Tibial artery (tissue), 4 donors: ENCODE results near the gene ECE2.

Experiments
- DNase-seq, 2 donors: peaks; one replicate each; pipeline ENCODE4 v3.0.0-alpha.2; 2019
- H3K27ac ChIP-seq, 2 donors: fragments of 200-600 bp; sonication (generic) in 1 of 2; 1 replicate in 1 of 2; 2 replicates in 1 of 2; pipeline ENCODE4 v1.5.1; 2018 to 2019; ENCODE audit warnings: mild to moderate bottlenecking in 1 of 2
- H3K27me3 ChIP-seq, 2 donors: fragments of 200-600 bp; sonication (generic) in 1 of 2; one replicate each; pipeline versions ENCODE4 v1.5.1 to v1.6.0; 2016 to 2019
- H3K36me3 ChIP-seq, 3 donors: fragments of 200-600 bp; sonication (generic) in 2 of 3; one replicate each; pipeline ENCODE4 v1.5.1; 2016 to 2019; ENCODE audit warnings: mild to moderate bottlenecking in 2 of 3
- H3K4me1 ChIP-seq, 4 donors: fragments of 200-600 bp; sonication (generic) in 2 of 4; 1 replicate in 3 of 4; 2 replicates in 1 of 4; pipeline ENCODE4 v1.5.1; 2016 to 2019
- H3K4me3 ChIP-seq, 2 donors: fragments of 200-600 bp; sonication (generic) in 1 of 2; 1 replicate in 1 of 2; 2 replicates in 1 of 2; pipeline ENCODE4 v1.5.1; 2018 to 2019; ENCODE audit warnings: mild to moderate bottlenecking in 2 of 2
- H3K9me3 ChIP-seq, 3 donors: fragments of 200-600 bp; sonication (generic) in 1 of 3; one replicate each; pipeline ENCODE4 v1.5.1; 2016 to 2019
- intact Hi-C: fragments of 100-400 bp; cut with DNase I; formaldehyde crosslinking; loops from one replicate; pipeline ENCODE4 v1.15.0; 2023; ENCODE audit warnings: low total_unique reads
- TF ChIP-seq, protein P1 (sequence below), 2 experiments: fragments of 200-600 bp in 1 of 2; fragments of 450-650 bp in 1 of 2; IDR thresholded peaks; one replicate each; pipeline ENCODE4 v1.5.1; 2017 to 2019; ENCODE audit warnings: antibody characterized with exemption in 2 of 2, mild to moderate bottlenecking in 1 of 2, moderate library complexity in 1 of 2

ECE2 gene

DNA sequence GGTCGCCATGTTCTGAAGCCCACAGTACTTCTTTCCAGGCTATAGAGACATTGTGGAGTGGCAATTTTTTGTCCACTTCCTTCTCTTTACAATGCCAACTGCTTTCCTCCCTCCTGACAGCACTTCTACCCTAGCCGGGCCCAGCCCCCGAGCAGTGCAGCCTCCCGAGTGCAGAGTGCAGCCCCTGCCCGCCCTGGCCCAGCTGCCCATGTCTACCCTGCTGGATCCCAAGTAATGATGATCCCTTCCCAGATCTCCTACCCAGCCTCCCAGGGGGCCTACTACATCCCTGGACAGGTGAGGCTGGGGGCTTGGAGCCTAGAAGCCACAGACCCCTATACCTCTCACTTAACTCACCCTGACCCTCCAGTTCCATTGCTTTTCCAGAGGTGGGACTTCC is 41.4 kb downstream of the ECE2 start:
- H3K36me3 ChIP-seq = peaks cover 19 to 42% (median 27%) of the 10 kb centered on the region in 3 donors
- H3K4me1 ChIP-seq = peaks cover 9 to 72% (median 54%) of the 10 kb centered on the region in 4 donors
- TF ChIP-seq, protein P1, sequence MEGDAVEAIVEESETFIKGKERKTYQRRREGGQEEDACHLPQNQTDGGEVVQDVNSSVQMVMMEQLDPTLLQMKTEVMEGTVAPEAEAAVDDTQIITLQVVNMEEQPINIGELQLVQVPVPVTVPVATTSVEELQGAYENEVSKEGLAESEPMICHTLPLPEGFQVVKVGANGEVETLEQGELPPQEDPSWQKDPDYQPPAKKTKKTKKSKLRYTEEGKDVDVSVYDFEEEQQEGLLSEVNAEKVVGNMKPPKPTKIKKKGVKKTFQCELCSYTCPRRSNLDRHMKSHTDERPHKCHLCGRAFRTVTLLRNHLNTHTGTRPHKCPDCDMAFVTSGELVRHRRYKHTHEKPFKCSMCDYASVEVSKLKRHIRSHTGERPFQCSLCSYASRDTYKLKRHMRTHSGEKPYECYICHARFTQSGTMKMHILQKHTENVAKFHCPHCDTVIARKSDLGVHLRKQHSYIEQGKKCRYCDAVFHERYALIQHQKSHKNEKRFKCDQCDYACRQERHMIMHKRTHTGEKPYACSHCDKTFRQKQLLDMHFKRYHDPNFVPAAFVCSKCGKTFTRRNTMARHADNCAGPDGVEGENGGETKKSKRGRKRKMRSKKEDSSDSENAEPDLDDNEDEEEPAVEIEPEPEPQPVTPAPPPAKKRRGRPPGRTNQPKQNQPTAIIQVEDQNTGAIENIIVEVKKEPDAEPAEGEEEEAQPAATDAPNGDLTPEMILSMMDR (IDR thresholded peaks at IDR 0.05) = no peak
- H3K4me3 ChIP-seq = peak overlapping the region; percentile 76 to 77
- DNase-seq = no peak
- H3K9me3 ChIP-seq = no peaks in the 10 kb centered on the region
- intact Hi-C loops = no loop called here
- no peaks in the 10 kb centered on the region for H3K27me3 ChIP-seq
- peak overlapping the region; percentile 94 to 97 for H3K27ac ChIP-seq

DNA sequence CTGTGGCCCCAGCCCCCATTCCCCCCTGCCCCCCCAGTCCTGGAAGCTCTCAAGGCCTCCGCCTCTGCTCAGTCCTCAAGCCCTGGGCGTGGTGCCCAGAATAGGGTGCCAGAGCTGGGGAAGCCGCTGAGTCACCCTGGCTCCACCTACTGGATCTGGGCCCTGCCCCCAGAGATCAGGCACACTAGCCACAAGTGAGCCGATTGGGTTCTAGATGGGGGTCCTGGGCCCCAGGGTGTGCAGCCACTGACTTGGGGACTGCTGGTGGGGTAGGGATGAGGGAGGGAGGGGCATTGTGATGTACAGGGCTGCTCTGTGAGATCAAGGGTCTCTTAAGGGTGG is 44.3 kb downstream of the ECE2 start:
- H3K9me3 ChIP-seq = no peaks in the 10 kb centered on the region
- H3K4me1 ChIP-seq = peaks cover 9 to 68% (median 51%) of the 10 kb centered on the region in 4 donors
- H3K27me3 ChIP-seq = no peaks in the 10 kb centered on the region
- peak overlapping the region; percentile 86 to 97 for H3K27ac ChIP-seq
- H3K4me3 ChIP-seq = peak overlapping the region; percentile 19 to 46
- intact Hi-C loops = no loop called here
- DNase-seq = peak; percentile 98 to 99
- TF ChIP-seq, protein P1 (IDR thresholded peaks at IDR 0.05) = no peak
- H3K36me3 ChIP-seq = peaks cover 48 to 71% (median 56%) of the 10 kb centered on the region in 3 donors

DNA sequence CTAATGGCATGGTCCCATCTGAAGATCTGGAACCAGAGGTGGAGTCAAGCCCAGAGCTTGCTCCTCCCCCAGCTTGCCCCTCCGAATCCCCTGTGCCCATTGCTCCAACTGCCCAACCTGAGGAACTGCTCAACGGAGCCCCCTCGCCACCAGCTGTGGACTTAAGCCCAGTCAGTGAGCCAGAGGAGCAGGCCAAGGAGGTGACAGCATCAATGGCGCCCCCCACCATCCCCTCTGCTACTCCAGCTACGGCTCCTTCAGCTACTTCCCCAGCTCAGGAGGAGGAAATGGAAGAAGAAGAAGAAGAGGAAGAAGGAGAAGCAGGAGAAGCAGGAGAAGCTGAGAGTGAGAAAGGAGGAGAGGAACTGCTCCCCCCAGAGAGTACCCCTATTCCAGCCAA is 45.8 kb downstream of the ECE2 start:
- Histone ChIP-seq H3K9me3 (no peaks in the 10 kb centered on the region), H3K27ac (peak overlapping the region in 1 of 2 donors; percentile 97), H3K27me3 (no peaks in the 10 kb centered on the region), H3K4me1 (peaks cover 9 to 57% (median 41%) of the 10 kb centered on the region in 4 donors), H3K36me3 (peaks cover 64 to 86% (median 72%) of the 10 kb centered on the region in 3 donors), H3K4me3 (no peak overlapping the region)
- TF ChIP-seq, protein P1 (IDR thresholded peaks at IDR 0.05) = no peak
- no peak for DNase-seq
- intact Hi-C loops = no loop called here

DNA sequence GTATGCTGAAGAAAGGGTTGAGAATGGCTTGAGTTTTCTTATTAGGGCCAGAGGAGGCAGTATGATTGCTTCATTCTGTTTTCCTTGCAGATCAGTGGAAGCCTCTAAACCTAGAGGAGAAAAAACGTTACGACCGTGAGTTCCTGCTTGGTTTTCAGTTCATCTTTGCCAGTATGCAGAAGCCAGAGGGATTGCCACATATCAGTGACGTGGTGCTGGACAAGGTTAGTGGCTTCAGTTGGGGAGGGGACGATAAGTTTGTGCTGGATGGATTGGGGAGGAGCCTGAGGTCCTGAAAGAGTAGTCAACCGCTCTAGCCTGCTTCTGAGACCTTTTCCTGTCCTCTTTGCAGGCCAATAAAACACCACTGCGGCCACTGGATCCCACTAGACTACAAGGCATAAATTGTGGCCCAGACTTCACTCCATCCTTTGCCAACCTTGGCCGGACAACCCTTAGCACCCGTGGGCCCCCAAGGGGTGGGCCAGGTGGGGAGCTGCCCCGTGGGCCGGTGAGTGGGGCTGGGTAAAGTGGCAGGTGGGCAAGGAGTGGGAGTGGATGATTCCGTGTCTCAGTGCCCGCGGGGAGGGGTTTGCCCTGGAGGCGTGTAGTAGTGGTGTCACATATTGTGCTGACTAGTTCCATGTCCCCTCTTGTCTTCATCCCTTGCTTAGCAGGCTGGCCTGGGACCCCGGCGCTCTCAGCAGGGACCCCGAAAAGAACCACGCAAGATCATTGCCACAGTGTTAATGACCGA is 47.1 kb downstream of the ECE2 start:
- H3K4me1 ChIP-seq = peaks cover 9 to 44% (median 28%) of the 10 kb centered on the region in 4 donors
- H3K4me3 ChIP-seq = no peak overlapping the region
- TF ChIP-seq, protein P1 (IDR thresholded peaks at IDR 0.05) = no peak
- H3K9me3 ChIP-seq = no peaks in the 10 kb centered on the region
- DNase-seq = peak; percentile 85
- H3K27ac ChIP-seq = peak overlapping the region; percentile 46 to 97
- no peaks in the 10 kb centered on the region for H3K27me3 ChIP-seq
- intact Hi-C loops = no loop called here
- H3K36me3 ChIP-seq = peaks cover 76 to 86% (median 76%) of the 10 kb centered on the region in 3 donors

DNA sequence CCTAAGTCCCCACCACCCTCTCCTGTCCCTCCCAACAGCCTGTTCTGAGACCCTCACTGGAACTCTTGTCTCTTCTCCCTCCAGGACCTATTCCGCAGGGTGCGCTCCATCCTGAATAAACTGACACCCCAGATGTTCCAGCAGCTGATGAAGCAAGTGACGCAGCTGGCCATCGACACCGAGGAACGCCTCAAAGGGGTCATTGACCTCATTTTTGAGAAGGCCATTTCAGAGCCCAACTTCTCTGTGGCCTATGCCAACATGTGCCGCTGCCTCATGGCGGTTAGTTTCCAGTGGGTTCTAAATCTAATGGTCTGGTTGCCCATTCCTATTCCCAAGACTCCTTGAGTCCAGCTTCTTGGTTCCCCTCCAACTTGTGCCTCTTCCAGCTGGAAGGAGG is 47.9 kb downstream of the ECE2 start:
- H3K27ac ChIP-seq = peak overlapping the region; percentile 46 to 97
- peak in 1 of 2 donors; percentile 60 for DNase-seq
- H3K4me1 ChIP-seq = peaks cover 9 to 36% (median 22%) of the 10 kb centered on the region in 4 donors
- no peaks in the 10 kb centered on the region for H3K9me3 ChIP-seq
- H3K27me3 ChIP-seq = no peaks in the 10 kb centered on the region
- TF ChIP-seq, protein P1 (IDR thresholded peaks at IDR 0.05) = no peak
- H3K4me3 ChIP-seq = no peak overlapping the region
- peaks cover 84 to 86% (median 84%) of the 10 kb centered on the region in 3 donors for H3K36me3 ChIP-seq
- intact Hi-C loops = no loop called here
